ENCODE data around the gene YIPF1. TPM values are rescaled to one million over a fixed set of nuclear protein-coding genes. Genes with fewer than 3 reads are reported as not detected.

The YIPF1 gene
- total RNA-seq, 6 experiments from 2014 or later: 22.8 to 29.3 (median 26.8) TPM

DNA sequence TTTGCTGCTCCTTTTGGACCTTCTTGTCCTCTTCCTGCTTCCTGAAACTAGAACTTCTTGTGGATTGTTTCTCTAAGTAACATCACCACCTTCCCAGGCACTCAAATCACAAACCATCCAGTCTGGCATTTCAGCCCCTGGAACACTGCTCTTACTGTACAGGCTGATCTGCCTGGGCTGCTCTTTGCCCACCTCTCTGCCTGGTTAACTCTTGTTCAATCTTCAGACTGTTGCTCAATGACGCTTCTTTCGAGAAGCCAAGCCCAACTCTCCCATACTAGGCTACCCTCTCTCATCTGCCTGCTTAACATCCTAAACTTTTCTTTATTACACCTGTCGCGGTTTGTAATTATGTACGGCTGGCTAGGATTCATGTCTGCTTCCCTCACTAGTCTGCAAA, 5.0 kb upstream of the YIPF1 start:
- Mint-ChIP-seq H3K36me3 (ENCODE audit: low read depth) (no peaks in the 10 kb centered on the region), H3K27ac (no peak overlapping the region), H3K4me3 (no peak overlapping the region), H3K9me3 (no peaks in the 10 kb centered on the region), H3K4me1 (ENCODE audit: low read depth) (peaks cover 52% of the 10 kb centered on the region), H3K27me3 (ENCODE audit: insufficient read depth) (peaks cover 2% of the 10 kb centered on the region)
- TF ChIP-seq, protein P1, sequence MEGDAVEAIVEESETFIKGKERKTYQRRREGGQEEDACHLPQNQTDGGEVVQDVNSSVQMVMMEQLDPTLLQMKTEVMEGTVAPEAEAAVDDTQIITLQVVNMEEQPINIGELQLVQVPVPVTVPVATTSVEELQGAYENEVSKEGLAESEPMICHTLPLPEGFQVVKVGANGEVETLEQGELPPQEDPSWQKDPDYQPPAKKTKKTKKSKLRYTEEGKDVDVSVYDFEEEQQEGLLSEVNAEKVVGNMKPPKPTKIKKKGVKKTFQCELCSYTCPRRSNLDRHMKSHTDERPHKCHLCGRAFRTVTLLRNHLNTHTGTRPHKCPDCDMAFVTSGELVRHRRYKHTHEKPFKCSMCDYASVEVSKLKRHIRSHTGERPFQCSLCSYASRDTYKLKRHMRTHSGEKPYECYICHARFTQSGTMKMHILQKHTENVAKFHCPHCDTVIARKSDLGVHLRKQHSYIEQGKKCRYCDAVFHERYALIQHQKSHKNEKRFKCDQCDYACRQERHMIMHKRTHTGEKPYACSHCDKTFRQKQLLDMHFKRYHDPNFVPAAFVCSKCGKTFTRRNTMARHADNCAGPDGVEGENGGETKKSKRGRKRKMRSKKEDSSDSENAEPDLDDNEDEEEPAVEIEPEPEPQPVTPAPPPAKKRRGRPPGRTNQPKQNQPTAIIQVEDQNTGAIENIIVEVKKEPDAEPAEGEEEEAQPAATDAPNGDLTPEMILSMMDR (IDR thresholded peaks at IDR 0.05): no peak
- DNase-seq: no peak

DNA sequence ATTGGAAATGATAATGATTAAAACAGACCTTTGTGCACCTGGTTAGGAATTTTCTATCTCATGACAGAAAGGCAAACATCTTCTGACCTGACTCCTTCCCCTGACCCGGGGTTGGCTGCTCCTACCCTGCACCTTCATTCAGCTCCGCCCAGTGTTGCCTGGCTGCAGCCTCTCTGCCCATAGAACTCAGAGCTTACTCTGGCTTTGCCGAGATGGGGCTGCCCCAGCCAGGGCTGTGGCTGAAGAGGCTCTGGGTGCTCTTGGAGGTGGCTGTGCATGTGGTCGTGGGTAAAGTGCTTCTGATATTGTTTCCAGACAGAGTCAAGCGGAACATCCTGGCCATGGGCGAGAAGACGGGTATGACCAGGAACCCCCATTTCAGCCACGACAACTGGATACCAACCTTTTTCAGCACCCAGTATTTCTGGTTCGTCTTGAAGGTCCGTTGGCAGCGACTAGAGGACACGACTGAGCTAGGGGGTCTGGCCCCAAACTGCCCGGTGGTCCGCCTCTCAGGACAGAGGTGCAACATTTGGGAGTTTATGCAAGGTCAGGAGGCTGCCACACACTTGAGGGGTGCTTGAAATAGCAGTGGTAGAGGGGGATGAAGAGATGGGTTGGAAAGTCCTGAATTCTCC, 4.5 kb upstream of the YIPF1 start, which contains the start of gene DIO1:
DIO1 (plus strand) TSS at position 189 of the 638 bp plus-strand sequence; CDS start at position 213, 24 bp downstream.
- Mint-ChIP-seq H3K4me1 (ENCODE audit: low read depth) (peaks cover 51% of the 10 kb centered on the region), H3K9me3 (no peaks in the 10 kb centered on the region), H3K36me3 (ENCODE audit: low read depth) (no peaks in the 10 kb centered on the region), H3K27ac (no peak within 1 kb of the TSS), H3K27me3 (ENCODE audit: insufficient read depth) (peaks cover 2% of the 10 kb centered on the region), H3K4me3 (no peak within 1 kb of the TSS)
- TF ChIP-seq, protein P1 (IDR thresholded peaks at IDR 0.05): no peak
- no peak for DNase-seq

DNA sequence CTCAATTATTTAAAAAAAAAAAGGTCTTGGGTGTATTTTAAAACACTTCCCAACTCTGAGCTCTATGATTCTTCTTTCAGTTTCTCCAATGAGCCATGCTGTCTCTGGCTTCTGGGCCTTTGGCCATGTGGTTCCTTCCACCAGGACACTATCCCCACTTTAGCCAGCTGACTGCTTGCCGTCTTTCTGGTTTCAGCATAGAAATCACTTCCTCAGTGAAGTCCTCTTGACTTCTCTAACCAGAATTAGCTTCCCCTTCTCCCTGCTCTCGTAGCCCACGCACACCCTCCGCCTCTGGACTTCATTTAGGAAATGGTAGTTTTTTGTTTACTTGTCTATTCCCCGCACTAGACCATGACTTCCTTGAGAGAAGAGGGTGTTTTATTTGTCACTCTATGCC, 3.3 kb upstream of the YIPF1 start:
- Mint-ChIP-seq H3K4me3 (no peak overlapping the region), H3K27ac (no peak overlapping the region), H3K4me1 (ENCODE audit: low read depth) (peaks cover 50% of the 10 kb centered on the region), H3K9me3 (no peaks in the 10 kb centered on the region), H3K27me3 (ENCODE audit: insufficient read depth) (peaks cover 2% of the 10 kb centered on the region), H3K36me3 (ENCODE audit: low read depth) (no peaks in the 10 kb centered on the region)
- no peak for DNase-seq
- TF ChIP-seq, protein P1 (IDR thresholded peaks at IDR 0.05): no peak

DNA sequence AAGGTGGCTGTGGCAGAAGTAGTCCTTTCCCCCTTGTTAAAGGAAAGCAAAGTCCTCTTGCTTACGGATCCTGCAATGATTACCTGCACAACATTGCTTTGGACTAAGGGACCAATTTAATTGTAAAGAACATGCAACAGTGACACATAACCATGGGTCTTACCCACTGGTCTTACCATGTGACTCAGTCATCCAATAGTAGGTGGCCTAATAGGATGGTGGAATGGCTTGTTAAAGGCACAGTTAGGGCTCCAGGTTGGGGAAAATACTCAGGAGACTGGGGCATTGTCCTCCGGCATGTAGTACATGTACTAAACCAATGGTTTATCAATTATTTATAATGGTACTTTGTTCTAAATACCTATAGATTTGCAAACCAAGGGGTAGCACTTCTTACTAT, 2.1 kb upstream of the YIPF1 start:
- Mint-ChIP-seq H3K9me3 (no peaks in the 10 kb centered on the region), H3K36me3 (ENCODE audit: low read depth) (peaks cover 5% of the 10 kb centered on the region; the same call in 1 of the 2 replicates), H3K27me3 (ENCODE audit: insufficient read depth) (peaks cover 2% of the 10 kb centered on the region), H3K4me3 (no peak overlapping the region), H3K4me1 (ENCODE audit: low read depth) (peaks cover 38% of the 10 kb centered on the region), H3K27ac (no peak overlapping the region)
- no peak for DNase-seq
- TF ChIP-seq, protein P1 (IDR thresholded peaks at IDR 0.05): no peak

DNA sequence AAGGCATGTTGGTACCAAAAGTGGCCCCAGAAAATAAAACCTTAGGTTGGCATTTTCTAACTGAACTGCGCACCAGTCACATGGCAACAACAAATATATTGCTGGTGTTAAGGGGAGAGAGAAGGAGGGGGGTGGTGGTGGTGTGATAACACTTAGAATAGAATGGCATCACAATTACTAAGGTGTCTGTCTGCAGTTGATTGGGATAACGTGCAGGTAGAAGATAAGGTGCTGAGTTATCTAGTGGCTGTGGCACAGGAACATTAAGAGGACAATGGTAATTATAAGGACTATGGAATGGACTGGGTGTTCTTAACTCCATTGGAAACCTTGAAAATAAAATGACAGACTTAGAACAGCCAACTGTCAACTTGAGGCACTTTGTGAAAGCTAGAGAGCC, 1.4 kb upstream of the YIPF1 start:
- no peak overlapping the region for H3K27ac Mint-ChIP-seq
- peaks cover 5% of the 10 kb centered on the region; the same call in 1 of the 2 replicates for H3K36me3 Mint-ChIP-seq (ENCODE audit: low read depth)
- peaks cover 31% of the 10 kb centered on the region for H3K4me1 Mint-ChIP-seq (ENCODE audit: low read depth)
- DNase-seq: no peak
- TF ChIP-seq, protein P1 (IDR thresholded peaks at IDR 0.05): no peak
- peaks cover 2% of the 10 kb centered on the region for H3K27me3 Mint-ChIP-seq (ENCODE audit: insufficient read depth)
- no peaks in the 10 kb centered on the region for H3K9me3 Mint-ChIP-seq
- H3K4me3 Mint-ChIP-seq: no peak overlapping the region
